ENCODE data around the gene DNAAF3.

Gene DNAAF3

DNA sequence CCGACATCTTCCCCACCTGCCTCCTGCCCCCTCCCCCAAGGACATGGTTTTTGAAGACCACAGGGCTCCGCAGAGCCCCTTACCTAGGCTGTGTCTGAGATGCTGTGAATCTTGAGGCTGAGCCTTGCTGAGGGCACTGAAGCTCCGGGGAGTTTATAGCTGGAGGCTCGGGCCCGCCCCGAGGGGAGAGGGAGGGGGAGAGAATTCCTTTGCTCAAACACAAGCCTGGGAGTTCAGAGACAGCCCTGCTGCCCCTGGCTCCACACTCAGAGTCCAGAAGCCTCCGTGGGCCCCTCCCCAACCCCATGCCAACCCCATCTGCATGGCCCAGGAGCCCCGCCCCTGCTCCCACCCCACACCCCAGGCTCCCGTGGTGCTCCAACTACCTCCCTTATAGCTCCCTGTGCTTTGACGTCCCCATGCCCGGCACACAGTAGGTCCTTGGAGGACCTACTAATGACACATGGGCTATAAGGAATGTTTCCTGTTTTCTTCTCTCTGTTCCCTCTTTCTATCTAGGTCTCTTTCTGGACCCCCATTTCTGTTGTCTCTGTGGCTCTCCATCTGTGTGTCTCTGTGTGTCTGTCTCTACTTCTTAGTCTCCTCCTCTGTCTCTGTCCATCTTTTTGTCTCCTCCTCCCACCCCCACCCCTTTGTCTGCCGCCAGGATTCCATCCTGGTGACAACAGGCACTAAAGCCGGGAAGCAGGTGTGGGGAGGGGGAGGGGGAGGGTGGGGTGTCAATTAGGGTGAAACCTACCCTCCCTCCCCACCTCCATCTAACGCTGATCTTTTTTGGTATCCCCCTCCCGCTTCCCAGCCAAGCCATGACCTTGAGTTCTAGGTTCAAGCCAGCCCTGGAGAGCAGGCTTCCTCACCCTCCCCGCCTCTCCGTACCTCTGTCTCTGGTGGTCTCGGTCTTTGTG, 17.1 kb downstream of the DNAAF3 start, which contains the start of gene TNNT1:
Gene TNNT1 (minus strand): TSS at position 129 of the 926 bp plus-strand sequence. CDS start 2,049 bp downstream, outside the sequence.
- H3K4me3 ChIP-seq (ENCODE audit: low read depth, low read length): no peak within 1 kb of the TSS
- no peaks in the 10 kb centered on the region; the same call in 1 of the 2 replicates for H3K4me1 ChIP-seq
- TF ChIP-seq, protein P1, sequence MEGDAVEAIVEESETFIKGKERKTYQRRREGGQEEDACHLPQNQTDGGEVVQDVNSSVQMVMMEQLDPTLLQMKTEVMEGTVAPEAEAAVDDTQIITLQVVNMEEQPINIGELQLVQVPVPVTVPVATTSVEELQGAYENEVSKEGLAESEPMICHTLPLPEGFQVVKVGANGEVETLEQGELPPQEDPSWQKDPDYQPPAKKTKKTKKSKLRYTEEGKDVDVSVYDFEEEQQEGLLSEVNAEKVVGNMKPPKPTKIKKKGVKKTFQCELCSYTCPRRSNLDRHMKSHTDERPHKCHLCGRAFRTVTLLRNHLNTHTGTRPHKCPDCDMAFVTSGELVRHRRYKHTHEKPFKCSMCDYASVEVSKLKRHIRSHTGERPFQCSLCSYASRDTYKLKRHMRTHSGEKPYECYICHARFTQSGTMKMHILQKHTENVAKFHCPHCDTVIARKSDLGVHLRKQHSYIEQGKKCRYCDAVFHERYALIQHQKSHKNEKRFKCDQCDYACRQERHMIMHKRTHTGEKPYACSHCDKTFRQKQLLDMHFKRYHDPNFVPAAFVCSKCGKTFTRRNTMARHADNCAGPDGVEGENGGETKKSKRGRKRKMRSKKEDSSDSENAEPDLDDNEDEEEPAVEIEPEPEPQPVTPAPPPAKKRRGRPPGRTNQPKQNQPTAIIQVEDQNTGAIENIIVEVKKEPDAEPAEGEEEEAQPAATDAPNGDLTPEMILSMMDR (IDR thresholded peaks at IDR 0.05; ENCODE audit: low read depth, low read length): no peak
- no peak for DNase-seq
- H3K36me3 ChIP-seq: no peaks in the 10 kb centered on the region
- peaks cover 7% of the 10 kb centered on the region for H3K9me3 ChIP-seq
- peaks cover 38% of the 10 kb centered on the region for H3K27me3 ChIP-seq

DNA sequence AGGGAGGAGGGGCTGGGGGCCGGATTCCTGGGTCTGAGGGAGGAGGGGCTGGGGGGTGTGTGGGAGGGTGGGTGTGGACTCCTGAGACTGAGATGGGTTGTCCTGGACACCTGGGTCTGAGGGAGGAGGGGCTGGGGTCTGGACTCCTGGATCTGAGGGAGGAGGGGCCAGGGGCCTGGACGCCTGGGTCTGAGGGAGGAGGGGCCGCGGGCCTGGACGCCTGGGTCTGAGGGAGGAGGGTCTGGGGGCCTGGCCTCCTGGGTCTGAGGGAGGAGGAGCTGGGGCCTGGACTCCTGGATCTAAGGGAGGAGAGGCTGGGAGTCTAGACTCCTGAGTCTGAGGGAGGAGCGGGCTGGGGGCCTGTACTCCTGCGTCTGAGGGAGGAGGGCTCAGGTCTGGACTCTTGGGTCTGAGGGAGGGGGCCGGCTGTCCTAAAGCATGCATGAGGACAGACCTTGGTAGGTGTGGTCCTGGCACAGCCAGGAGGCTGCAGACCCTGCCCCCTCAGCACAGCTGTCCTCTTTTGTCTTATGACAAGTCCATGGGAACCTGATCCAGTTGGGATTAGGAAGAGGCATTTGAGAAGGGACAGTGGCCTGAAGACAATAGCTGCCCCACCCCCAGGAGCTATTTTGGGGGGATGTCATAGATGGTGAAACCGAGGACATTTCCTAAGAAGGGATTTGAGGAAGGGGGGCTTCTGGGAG, 18.7 kb downstream of the DNAAF3 start:
- no peak for DNase-seq
- peaks cover 53% of the 10 kb centered on the region for H3K27me3 ChIP-seq
- no peaks in the 10 kb centered on the region; the same call in 1 of the 2 replicates for H3K4me1 ChIP-seq
- H3K9me3 ChIP-seq: peaks cover 7% of the 10 kb centered on the region
- H3K36me3 ChIP-seq: no peaks in the 10 kb centered on the region
- no peak overlapping the region for H3K4me3 ChIP-seq (ENCODE audit: low read depth, low read length)
- TF ChIP-seq, protein P1 (IDR thresholded peaks at IDR 0.05; ENCODE audit: low read depth, low read length): no peak

- Histone ChIP-seq H3K9me3 (peaks cover 4% of the 10 kb centered on the region), H3K27me3 (peaks cover 62% of the 10 kb centered on the region), H3K36me3 (no peaks in the 10 kb centered on the region), H3K4me1 (no peaks in the 10 kb centered on the region), H3K4me3 (ENCODE audit: low read depth, low read length) (no peak overlapping the region)
- TF ChIP-seq, protein P1 (IDR thresholded peaks at IDR 0.05; ENCODE audit: low read depth, low read length): no peak
- DNase-seq: no peak
Measured at GRCh38 chr19:55146705-55147273, 19.6 kb downstream of the DNAAF3 start.

DNA sequence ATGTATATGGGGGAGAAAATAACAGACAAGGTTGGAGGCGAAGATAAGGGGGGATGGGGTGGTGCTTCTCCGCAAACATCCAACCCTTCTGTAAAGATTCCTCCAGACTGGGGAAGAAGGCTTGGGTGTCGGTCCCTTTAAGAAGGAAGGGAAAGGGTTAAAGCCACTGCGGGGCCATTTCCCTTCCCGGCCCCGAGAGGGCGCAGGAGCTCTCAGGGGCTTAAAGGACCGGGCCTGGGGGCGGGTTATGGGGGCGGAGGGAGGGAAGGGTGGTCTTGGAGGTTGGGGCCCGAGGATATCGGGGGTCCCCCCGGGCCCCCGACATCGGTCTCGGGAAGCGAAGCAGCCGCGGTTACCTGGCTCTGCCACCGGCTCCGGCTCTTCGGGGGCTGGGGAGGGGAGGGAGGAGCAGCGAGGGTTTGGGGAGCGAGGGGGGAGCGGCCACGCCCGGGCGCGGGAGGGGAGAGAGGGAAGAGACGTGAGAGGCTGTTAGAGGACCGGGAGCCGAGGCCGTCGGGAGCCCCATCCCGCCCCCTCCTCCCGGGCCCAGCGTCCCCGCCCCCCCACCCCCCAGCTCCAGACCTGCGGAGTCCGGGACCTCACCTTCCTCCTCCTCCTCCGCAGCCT, 20.2 kb downstream of the DNAAF3 start:
- Histone ChIP-seq H3K9me3 (no peaks in the 10 kb centered on the region), H3K36me3 (no peaks in the 10 kb centered on the region), H3K4me3 (ENCODE audit: low read depth, low read length) (no peak overlapping the region), H3K4me1 (no peaks in the 10 kb centered on the region), H3K27me3 (peaks cover 65% of the 10 kb centered on the region)
- DNase-seq: no peak
- TF ChIP-seq, protein P1 (IDR thresholded peaks at IDR 0.05; ENCODE audit: low read depth, low read length): peak; percentile 41

DNA sequence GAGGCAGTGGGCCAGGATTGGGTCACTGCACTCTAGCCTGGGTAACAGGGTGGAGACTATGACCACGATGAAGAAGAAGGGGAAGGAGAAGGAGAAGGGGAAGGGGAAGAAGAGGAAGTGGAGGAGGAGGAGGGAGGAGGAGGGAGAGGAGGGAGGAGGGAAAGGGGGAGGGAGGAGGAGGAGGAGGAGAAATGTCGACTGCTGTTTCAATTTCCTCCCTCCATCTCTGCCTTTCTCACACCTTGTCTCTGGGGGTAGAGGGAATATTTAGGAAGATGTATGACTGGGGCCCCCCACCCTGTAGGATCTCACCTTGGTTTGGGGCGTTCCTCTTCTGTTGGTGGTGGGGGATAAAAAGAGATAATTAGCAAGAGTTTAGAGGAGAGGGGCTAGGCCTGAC, 21.2 kb downstream of the DNAAF3 start:
- Histone ChIP-seq H3K4me1 (no peaks in the 10 kb centered on the region), H3K27me3 (peaks cover 60% of the 10 kb centered on the region), H3K36me3 (no peaks in the 10 kb centered on the region), H3K4me3 (ENCODE audit: low read depth, low read length) (no peak overlapping the region), H3K9me3 (no peaks in the 10 kb centered on the region)
- TF ChIP-seq, protein P1 (IDR thresholded peaks at IDR 0.05; ENCODE audit: low read depth, low read length): no peak
- DNase-seq: no peak
